PC-9 (cell line): ENCODE measurements around the gene TIGD2. TPM values are rescaled to one million over a fixed set of nuclear protein-coding genes. Genes with fewer than 3 reads are reported as not detected.

Source experiments
- BruUV-seq: library from RNA; stranded (reverse); fragments of 400-500 nt; replicated peaks from 2 replicates; lab custom pipeline; 2021; lab: Mats Ljungman, UMichigan
- CTCF ChIA-PET: fragments of 300-600 bp; sonication (Branson Sonifier 250); formaldehyde crosslinking; loops from one replicate; lab custom pipeline; 2022; ENCODE audit warnings: antibody characterized with exemption; lab: Charles Lee
- POLR2A ChIA-PET: fragments of 300-600 bp; sonication (Branson Sonifier 250); formaldehyde crosslinking; loops from one replicate; lab custom pipeline; 2022; ENCODE audit warnings: antibody characterized with exemption; ENCODE audit not compliant: unreplicated experiment; lab: Charles Lee
- DNase-seq, 2 experiments: peaks; one replicate each; pipeline versions ENCODE4 v3.0.0 to v3.0.0-alpha.2; 2015 to 2022; ENCODE audit warnings: mixed read lengths in 1 of 2
- H2AFZ ChIP-seq: fragments of 200-600 bp; sonication (generic); 2 replicates; pipeline ENCODE4 v1.8.1; 2017; ENCODE audit warnings: antibody characterized with exemption
- H3F3A ChIP-seq: fragments of 200-600 bp; sonication (generic); 2 replicates; pipeline ENCODE4 v1.8.1; 2017; ENCODE audit warnings: antibody characterized with exemption, mild to moderate bottlenecking, low read depth; ENCODE audit not compliant: insufficient read depth
- H3K27ac ChIP-seq: fragments of 200-600 bp; sonication (generic); 2 replicates; pipeline ENCODE4 v1.6.1; 2016; ENCODE audit warnings: mixed run types
- H3K27me3 ChIP-seq: fragments of 200-600 bp; sonication (generic); 2 replicates; pipeline ENCODE4 v1.6.1; 2016; ENCODE audit warnings: low read depth, mixed run types; ENCODE audit not compliant: insufficient read depth
- H3K36me3 ChIP-seq: fragments of 200-600 bp; sonication (generic); 2 replicates; pipeline ENCODE4 v1.6.1; 2016; ENCODE audit warnings: low read depth, mixed run types
- H3K4me1 ChIP-seq: fragments of 200-600 bp; sonication (generic); replicated peaks from 2 replicates; pipeline ENCODE4 v1.6.1; 2016; ENCODE audit warnings: mixed run types; ENCODE audit not compliant: insufficient read depth
- H3K4me2 ChIP-seq: fragments of 200-600 bp; sonication (generic); 2 replicates; pipeline ENCODE4 v1.6.1; 2017; ENCODE audit warnings: mixed run types
- H3K4me3 ChIP-seq: fragments of 200-600 bp; sonication (generic); 2 replicates; pipeline ENCODE4 v1.6.1; 2016; ENCODE audit warnings: mixed run types
- H3K79me2 ChIP-seq: fragments of 200-600 bp; sonication (generic); 2 replicates; pipeline ENCODE4 v1.6.1; 2017; ENCODE audit warnings: low read depth, mixed run types
- H3K9me2 ChIP-seq: fragments of 200-600 bp; sonication (generic); 2 replicates; pipeline ENCODE4 v1.8.1; 2017; ENCODE audit warnings: mild to moderate bottlenecking; ENCODE audit not compliant: insufficient read depth
- H3K9me3 ChIP-seq: fragments of 200-600 bp; sonication (generic); 2 replicates; pipeline ENCODE4 v1.8.1; 2016; ENCODE audit warnings: low read depth; ENCODE audit not compliant: insufficient read depth
- H4K20me1 ChIP-seq: fragments of 200-600 bp; sonication (generic); 2 replicates; pipeline ENCODE4 v1.8.1; 2017; ENCODE audit not compliant: insufficient read depth
- EZH2 ChIP-seq: fragments of 200-600 bp; sonication (generic); IDR thresholded peaks from 2 replicates; pipeline ENCODE4 v1.8.0; 2017; ENCODE audit warnings: antibody characterized with exemption, low read depth
- intact Hi-C: fragments of 100-400 bp; cut with micrococcal nuclease; formaldehyde crosslinking; loops from one replicate; pipeline ENCODE4 v1.10.0; 2022; ENCODE audit not compliant: unreplicated experiment
- total RNA-seq: library from RNA; stranded (reverse); gene quantifications from 2 replicates; pipeline ENCODE4 v1.2.3, GENCODE V29; 2021
- TF ChIP-seq, protein P1 (sequence below): fragments of 200-600 bp; sonication (generic); conservative IDR thresholded peaks from 2 replicates; pipeline ENCODE4 v1.6.1; 2017; ENCODE audit warnings: mixed run types, antibody characterized with exemption, mild to moderate bottlenecking, moderate library complexity

The TIGD2 gene
- total RNA-seq, 1 experiment from 2014 or later = 10.9 TPM

DNA sequence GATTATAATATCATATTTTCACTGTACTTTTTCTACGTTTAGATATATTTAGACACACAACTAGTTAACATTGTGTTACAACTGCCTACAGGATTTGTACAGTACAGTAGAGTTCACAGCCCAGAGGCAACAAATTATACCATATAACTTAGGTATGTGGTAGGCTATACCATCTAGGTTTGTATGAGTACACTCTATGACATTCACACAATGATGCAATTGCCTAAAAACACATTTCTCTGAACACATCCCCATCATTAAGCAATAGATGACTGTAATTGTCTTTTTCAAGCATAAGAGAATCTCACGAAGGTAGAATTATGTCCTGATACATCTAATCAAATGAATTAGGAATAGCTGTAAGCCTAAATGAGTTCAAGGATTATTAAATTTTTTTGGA, 12.3 kb upstream of the TIGD2 start:
- Histone ChIP-seq H3K9me3 (no peaks in the 10 kb centered on the region), H3K4me3 (no peak overlapping the region), H3K79me2 (no peaks in the 10 kb centered on the region), H2AFZ (no peak overlapping the region), H3K4me2 (no peak overlapping the region), H3K4me1 (no peaks in the 10 kb centered on the region), H3F3A (no peaks in the 10 kb centered on the region), H3K9me2 (no peaks in the 10 kb centered on the region), H3K36me3 (no peaks in the 10 kb centered on the region), H3K27me3 (no peaks in the 10 kb centered on the region), H4K20me1 (no peaks in the 10 kb centered on the region), H3K27ac (no peak overlapping the region)
- TF ChIP-seq, protein P1, sequence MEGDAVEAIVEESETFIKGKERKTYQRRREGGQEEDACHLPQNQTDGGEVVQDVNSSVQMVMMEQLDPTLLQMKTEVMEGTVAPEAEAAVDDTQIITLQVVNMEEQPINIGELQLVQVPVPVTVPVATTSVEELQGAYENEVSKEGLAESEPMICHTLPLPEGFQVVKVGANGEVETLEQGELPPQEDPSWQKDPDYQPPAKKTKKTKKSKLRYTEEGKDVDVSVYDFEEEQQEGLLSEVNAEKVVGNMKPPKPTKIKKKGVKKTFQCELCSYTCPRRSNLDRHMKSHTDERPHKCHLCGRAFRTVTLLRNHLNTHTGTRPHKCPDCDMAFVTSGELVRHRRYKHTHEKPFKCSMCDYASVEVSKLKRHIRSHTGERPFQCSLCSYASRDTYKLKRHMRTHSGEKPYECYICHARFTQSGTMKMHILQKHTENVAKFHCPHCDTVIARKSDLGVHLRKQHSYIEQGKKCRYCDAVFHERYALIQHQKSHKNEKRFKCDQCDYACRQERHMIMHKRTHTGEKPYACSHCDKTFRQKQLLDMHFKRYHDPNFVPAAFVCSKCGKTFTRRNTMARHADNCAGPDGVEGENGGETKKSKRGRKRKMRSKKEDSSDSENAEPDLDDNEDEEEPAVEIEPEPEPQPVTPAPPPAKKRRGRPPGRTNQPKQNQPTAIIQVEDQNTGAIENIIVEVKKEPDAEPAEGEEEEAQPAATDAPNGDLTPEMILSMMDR = no peak
- no peak for TF ChIP-seq EZH2
- no peak for DNase-seq
- intact Hi-C loops = no loop called here
- POLR2A ChIA-PET = no interaction called here
- no TSS peak for BruUV-seq
- CTCF ChIA-PET = no interaction called here

DNA sequence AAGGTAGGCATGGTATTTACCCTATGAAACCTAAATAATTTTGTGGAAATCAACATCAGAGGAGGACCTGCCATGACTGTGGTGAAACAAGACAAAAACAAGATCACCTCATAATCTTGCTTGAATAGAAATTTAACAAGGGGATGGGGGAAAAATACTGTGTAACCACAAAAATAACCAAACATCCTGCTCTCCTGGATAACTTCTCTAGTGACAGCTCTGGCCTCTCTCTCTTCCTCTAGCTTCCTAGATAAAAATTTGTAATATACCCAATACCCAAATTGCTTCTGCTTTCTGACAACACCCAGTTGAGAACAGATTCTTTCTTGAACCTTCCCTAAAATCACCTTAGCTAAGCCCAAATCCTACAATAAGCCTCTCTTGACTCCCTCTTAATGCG, 11.9 kb upstream of the TIGD2 start:
- Histone ChIP-seq H3K4me3 (no peak overlapping the region), H3K27me3 (no peaks in the 10 kb centered on the region), H3K79me2 (no peaks in the 10 kb centered on the region), H3K4me2 (no peak overlapping the region), H2AFZ (no peak overlapping the region), H3K36me3 (no peaks in the 10 kb centered on the region), H3K27ac (no peak overlapping the region), H3F3A (no peaks in the 10 kb centered on the region), H3K9me2 (no peaks in the 10 kb centered on the region), H3K4me1 (no peaks in the 10 kb centered on the region), H3K9me3 (no peaks in the 10 kb centered on the region), H4K20me1 (no peaks in the 10 kb centered on the region)
- ChIA-PET CTCF (no interaction called here), POLR2A (no interaction called here)
- intact Hi-C loops = no loop called here
- no TSS peak for BruUV-seq
- no peak for DNase-seq
- TF ChIP-seq, protein P1 = no peak
- no peak for TF ChIP-seq EZH2

DNA sequence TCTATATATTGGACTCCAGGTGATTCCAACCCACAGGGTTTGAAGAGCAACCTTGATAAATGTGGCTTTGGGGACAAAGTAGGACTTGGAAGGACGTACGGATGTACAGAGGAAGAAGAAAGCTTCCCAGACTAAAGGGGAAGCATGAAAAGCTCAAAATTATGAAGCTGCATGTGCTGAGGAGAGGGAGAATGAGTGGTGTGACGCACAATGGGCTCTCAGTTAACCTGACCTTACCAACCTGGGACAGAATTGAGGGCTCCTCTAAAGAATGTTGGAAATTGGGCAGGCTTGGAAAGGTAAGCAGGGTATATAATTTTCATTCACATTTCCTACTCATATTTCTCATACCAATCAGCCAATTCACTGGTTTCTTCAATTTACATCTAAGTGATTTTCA, 10.5 kb upstream of the TIGD2 start:
- POLR2A ChIA-PET = no interaction called here

More for the DNA sequence above, 10.5 kb upstream of the TIGD2 start:
- no TSS peak for BruUV-seq
- Histone ChIP-seq H3K4me3 (no peak overlapping the region), H3K27me3 (no peaks in the 10 kb centered on the region), H4K20me1 (no peaks in the 10 kb centered on the region), H3K27ac (no peak overlapping the region), H3K9me3 (no peaks in the 10 kb centered on the region), H3K9me2 (no peaks in the 10 kb centered on the region), H3F3A (no peaks in the 10 kb centered on the region), H2AFZ (no peak overlapping the region), H3K4me1 (no peaks in the 10 kb centered on the region), H3K36me3 (no peaks in the 10 kb centered on the region), H3K4me2 (no peak overlapping the region), H3K79me2 (no peaks in the 10 kb centered on the region)
- no peak for DNase-seq
- TF ChIP-seq, protein P1 = no peak
- TF ChIP-seq EZH2 = no peak
- intact Hi-C loops = no loop called here
- CTCF ChIA-PET = no interaction called here
